Measurements from ENCODE around the gene RIMS4. TPM values are rescaled to one million over a fixed set of nuclear protein-coding genes. Genes with fewer than 3 reads are reported as not detected.

The RIMS4 gene
- total and polyA plus RNA-seq, 9 of the 15 experiments (the other 6 are each of a cell fraction or from before 2014, with no cell fraction given), result 0.04 TPM; not detected in 8

DNA sequence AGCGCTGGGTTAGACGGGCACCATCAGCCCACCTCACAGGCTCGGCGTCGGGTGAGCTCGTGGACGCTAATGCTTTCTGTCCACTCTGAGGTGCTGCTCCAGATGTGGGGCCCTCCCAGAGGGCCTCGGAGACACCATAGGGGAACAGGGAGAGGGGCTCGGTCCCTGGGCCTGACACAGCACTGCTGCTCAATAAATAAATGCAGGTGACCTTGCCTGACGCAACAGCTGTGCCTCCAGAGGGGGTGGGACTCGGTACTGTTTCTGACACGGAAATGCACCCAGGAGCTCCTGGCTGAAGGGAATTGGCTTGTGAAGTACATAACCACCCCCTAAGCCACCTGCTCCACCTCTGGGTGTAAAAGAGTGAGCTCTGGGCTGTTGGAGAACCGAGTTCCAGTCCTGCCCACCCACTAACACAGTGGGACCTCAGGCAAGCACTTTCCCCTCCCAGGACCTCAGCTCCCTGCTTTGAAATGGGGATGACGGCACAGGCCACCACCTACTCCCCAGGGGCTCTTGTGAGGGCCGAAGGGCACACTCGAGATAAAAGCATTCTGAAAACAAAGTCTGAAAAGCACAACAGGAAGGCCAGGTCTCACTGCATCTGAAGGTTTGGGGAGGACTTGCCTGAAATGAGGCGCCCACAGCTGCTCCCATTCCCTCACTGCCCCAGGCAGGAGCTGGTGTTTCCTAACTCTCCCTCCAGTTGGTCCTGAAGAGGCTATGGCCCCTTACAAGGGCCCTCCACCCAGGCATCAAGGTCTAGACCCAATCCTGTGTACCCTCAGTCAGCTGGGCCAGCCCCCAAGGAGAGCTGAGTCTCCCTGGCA lies 58.0 kb downstream of the RIMS4 start (continued):
- TF ChIP-seq, protein P1, sequence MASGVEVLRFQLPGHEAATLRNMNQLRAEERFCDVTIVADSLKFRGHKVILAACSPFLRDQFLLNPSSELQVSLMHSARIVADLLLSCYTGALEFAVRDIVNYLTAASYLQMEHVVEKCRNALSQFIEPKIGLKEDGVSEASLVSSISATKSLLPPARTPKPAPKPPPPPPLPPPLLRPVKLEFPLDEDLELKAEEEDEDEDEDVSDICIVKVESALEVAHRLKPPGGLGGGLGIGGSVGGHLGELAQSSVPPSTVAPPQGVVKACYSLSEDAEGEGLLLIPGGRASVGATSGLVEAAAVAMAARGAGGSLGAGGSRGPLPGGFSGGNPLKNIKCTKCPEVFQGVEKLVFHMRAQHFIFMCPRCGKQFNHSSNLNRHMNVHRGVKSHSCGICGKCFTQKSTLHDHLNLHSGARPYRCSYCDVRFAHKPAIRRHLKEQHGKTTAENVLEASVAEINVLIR (CRISPR knock-in tag; IDR thresholded peaks at IDR 0.05), result no peak
- TF ChIP-seq HDAC8 (tag; IDR thresholded peaks at IDR 0.05) (no peak), TBL1XR1 (IDR thresholded peaks at IDR 0.05; ENCODE audit: low read length in 2 of 2) (no peak), CCAR2 (IDR thresholded peaks at IDR 0.05; ENCODE audit: low read depth, low read length) (no peak), U2AF2 (optimal IDR thresholded peaks at IDR 0.05; ENCODE audit: low read depth, low read length) (no peak), FOXJ3 (CRISPR knock-in tag; IDR thresholded peaks at IDR 0.05) (no peak), ZEB2 (IDR thresholded peaks at IDR 0.05) (no peak), ZBTB34 (CRISPR knock-in tag; IDR thresholded peaks at IDR 0.05) (no peak), POLR2G (IDR thresholded peaks at IDR 0.05; ENCODE audit: low read depth, low read length) (0 out of 2 replicates have a peak, but pooled peaks have one; percentile 32), ZNF444 (CRISPR knock-in tag; IDR thresholded peaks at IDR 0.05) (no peak), HLTF (IDR thresholded peaks at IDR 0.05) (no peak), RFX5 (IDR thresholded peaks at IDR 0.05; ENCODE audit: low read depth, low read length) (no peak), ZNF146 (CRISPR knock-in tag; IDR thresholded peaks at IDR 0.05; ENCODE audit: unreplicated experiment) (no peak), CCNT2 (IDR thresholded peaks at IDR 0.05; ENCODE audit: borderline replicate concordance, extremely low read depth, insufficient read length, low read depth, low read length) (no peak), SAFB2 (IDR thresholded peaks at IDR 0.05; ENCODE audit: borderline replicate concordance, low read depth, low read length, severe bottlenecking) (no peak), HIVEP1 (CRISPR knock-in tag; IDR thresholded peaks at IDR 0.05) (no peak), RCOR1 (IDR thresholded peaks at IDR 0.05; ENCODE audit: borderline replicate concordance in 1 of 2, low read depth in 2 of 2, low read length in 2 of 2) (no peak), RBFOX2 (IDR thresholded peaks at IDR 0.05; ENCODE audit: low read depth, low read length) (peak; percentile 56), HMGXB4 (CRISPR knock-in tag; IDR thresholded peaks at IDR 0.05) (no peak), RBM39 (optimal IDR thresholded peaks at IDR 0.05; ENCODE audit: low read depth, low read length) (no peak), NFIX (CRISPR knock-in tag; IDR thresholded peaks at IDR 0.05; ENCODE audit: low read depth) (no peak)
- TF ChIP-seq, protein P2, sequence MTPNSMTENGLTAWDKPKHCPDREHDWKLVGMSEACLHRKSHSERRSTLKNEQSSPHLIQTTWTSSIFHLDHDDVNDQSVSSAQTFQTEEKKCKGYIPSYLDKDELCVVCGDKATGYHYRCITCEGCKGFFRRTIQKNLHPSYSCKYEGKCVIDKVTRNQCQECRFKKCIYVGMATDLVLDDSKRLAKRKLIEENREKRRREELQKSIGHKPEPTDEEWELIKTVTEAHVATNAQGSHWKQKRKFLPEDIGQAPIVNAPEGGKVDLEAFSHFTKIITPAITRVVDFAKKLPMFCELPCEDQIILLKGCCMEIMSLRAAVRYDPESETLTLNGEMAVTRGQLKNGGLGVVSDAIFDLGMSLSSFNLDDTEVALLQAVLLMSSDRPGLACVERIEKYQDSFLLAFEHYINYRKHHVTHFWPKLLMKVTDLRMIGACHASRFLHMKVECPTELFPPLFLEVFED (CRISPR knock-in tag; conservative IDR thresholded peaks at IDR 0.05), result no peak
